ENCODE data around the gene CDY1.
"Not testable (repeated sequence)": the region's sequence is repeated elsewhere in the genome, so short reads cannot be mapped to it uniquely, and the experiment has no call there.

The CDY1 gene

GRCh38 chrY:25621817-25622216 lies at the start of gene CDY1:
Gene CDY1 (plus strand): TSS chrY:25622117. CDS start chrY:25622443, 326 bp downstream.
- not testable (repeated sequence) for DNase-seq (ENCODE audit: low read depth)

- not testable (repeated sequence) for DNase-seq (ENCODE audit: low read depth)
These were observed 28.6 kb upstream of the CDY1 start for GRCh38 chrY:25593336-25593735.

- not testable (repeated sequence) for DNase-seq (ENCODE audit: low read depth)
These were observed 1.7 kb upstream of the CDY1 start for GRCh38 chrY:25620209-25620608.

GRCh38 chrY:25626524-25626923 lies 4.6 kb downstream of the CDY1 start:
- not testable (repeated sequence) for DNase-seq (ENCODE audit: low read depth)

- DNase-seq (ENCODE audit: low read depth) = not testable (repeated sequence)
These were observed 8.6 kb downstream of the CDY1 start for GRCh38 chrY:25630383-25631112.

- DNase-seq (ENCODE audit: low read depth) = not testable (repeated sequence)
These were observed 17.9 kb downstream of the CDY1 start for GRCh38 chrY:25639852-25640251.

GRCh38 chrY:25643024-25643915 lies 21.4 kb downstream of the CDY1 start:
- not testable (repeated sequence) for DNase-seq (ENCODE audit: low read depth)

Measured in activated T-helper 1 cell treated with Interleukin-2 at 50 U/mL for 16 hours (primary cell).